ENCODE data around the gene CSNK2A1. TPM values are rescaled to one million over a fixed set of nuclear protein-coding genes. Genes with fewer than 3 reads are reported as not detected.
A peak's percentile ranks its signal among the peaks of the same experiment; 100 is the strongest.

CSNK2A1 gene
- polyA plus RNA-seq, 3 donors, result 31.7 to 55.5 (median 35.2) TPM

- H4K20me1 ChIP-seq (ENCODE audit: insufficient read depth, low read length), result peaks cover 13% of the 10 kb centered on the region
- H3K36me3 ChIP-seq (replicated peaks in 1 of 2; ENCODE audit: control insufficient read depth in 1 of 2, insufficient read depth in 2 of 2, low read length in 2 of 2), result peaks cover 12 to 43% of the 10 kb centered on the region in 2 donors
- H3K27me3 ChIP-seq (ENCODE audit: control insufficient read depth in 2 of 2, insufficient read depth in 2 of 2, low read length in 2 of 2), result no peaks in the 10 kb centered on the region
- H3K9me3 Mint-ChIP-seq, result peaks cover 0 to 18% (median 4%) of the 10 kb centered on the region in 7 donors
- H2AFZ ChIP-seq (ENCODE audit: insufficient read depth, low read depth, low read length, poor library complexity, severe bottlenecking), result no peak overlapping the region
- H3K9ac ChIP-seq (ENCODE audit: insufficient read depth, low read length, poor library complexity, severe bottlenecking), result no peak overlapping the region
- H3K4me1 ChIP-seq (ENCODE audit: control insufficient read depth in 1 of 2, insufficient read depth in 2 of 2, low read length in 2 of 2), result no peaks in the 10 kb centered on the region
- H3K4me2 ChIP-seq (replicated peaks; ENCODE audit: extremely low read depth, low read length, poor library complexity, severe bottlenecking), result no peak overlapping the region
- no peaks in the 10 kb centered on the region for H3K79me2 ChIP-seq (ENCODE audit: insufficient read depth, low read length)
- no peaks in the 10 kb centered on the region for H3K4me1 Mint-ChIP-seq
- peaks cover 26 to 27% of the 10 kb centered on the region in 2 donors for H3K36me3 Mint-ChIP-seq
- H3K27ac ChIP-seq (ENCODE audit: low read depth in 1 of 2, low read length in 2 of 2), result no peak overlapping the region
- peaks cover 0 to 3% (median 0%) of the 10 kb centered on the region in 3 donors for H3K27me3 Mint-ChIP-seq (ENCODE audit: low read depth in 3 of 3)
- no peak for TF ChIP-seq CTCF (IDR thresholded peaks at IDR 0.05)
- no peaks in the 10 kb centered on the region for H3K9me3 ChIP-seq (replicated peaks in 1 of 2; ENCODE audit: control insufficient read depth in 1 of 2, insufficient read depth in 1 of 2, low read length in 2 of 2)
- no peak overlapping the region for H3K4me3 Mint-ChIP-seq
- 100% methylated on average over 1 of the region's 6 CpGs for WGBS (ENCODE audit: insufficient coverage)
- intact Hi-C loops (cut with micrococcal nuclease), result no loop called here
- H3K4me3 ChIP-seq (replicated peaks in 1 of 3; ENCODE audit: low read depth in 2 of 3, low read length in 3 of 3), result no peak overlapping the region
- no peak for DNase-seq
- H3K27ac Mint-ChIP-seq, result peak overlapping the region in 1 of 7 donors; percentile 32
Measured at GRCh38 chr20:475463-476357, 67.9 kb downstream of the CSNK2A1 start.

- Mint-ChIP-seq H3K27me3 (ENCODE audit: low read depth in 3 of 3) (peaks cover 0 to 3% (median 0%) of the 10 kb centered on the region in 3 donors), H3K27ac (no peak overlapping the region), H3K9me3 (peaks cover 6 to 21% (median 12%) of the 10 kb centered on the region in 7 donors), H3K4me1 (no peaks in the 10 kb centered on the region), H3K36me3 (peaks cover 19% of the 10 kb centered on the region in 2 donors), H3K4me3 (no peak overlapping the region)
- Histone ChIP-seq H3K9me3 (replicated peaks in 1 of 2; ENCODE audit: control insufficient read depth in 1 of 2, insufficient read depth in 1 of 2, low read length in 2 of 2) (peaks cover 1 to 8% of the 10 kb centered on the region in 2 donors), H3K27me3 (ENCODE audit: control insufficient read depth in 2 of 2, insufficient read depth in 2 of 2, low read length in 2 of 2) (no peaks in the 10 kb centered on the region), H3K79me2 (ENCODE audit: insufficient read depth, low read length) (no peaks in the 10 kb centered on the region), H4K20me1 (ENCODE audit: insufficient read depth, low read length) (peaks cover 13% of the 10 kb centered on the region), H3K36me3 (replicated peaks in 1 of 2; ENCODE audit: control insufficient read depth in 1 of 2, insufficient read depth in 2 of 2, low read length in 2 of 2) (peaks cover 6 to 33% of the 10 kb centered on the region in 2 donors), H3K4me2 (replicated peaks; ENCODE audit: extremely low read depth, low read length, poor library complexity, severe bottlenecking) (no peak overlapping the region), H3K4me3 (replicated peaks in 1 of 3; ENCODE audit: low read depth in 2 of 3, low read length in 3 of 3) (no peak overlapping the region), H3K4me1 (ENCODE audit: control insufficient read depth in 1 of 2, insufficient read depth in 2 of 2, low read length in 2 of 2) (no peaks in the 10 kb centered on the region), H3K9ac (ENCODE audit: insufficient read depth, low read length, poor library complexity, severe bottlenecking) (no peak overlapping the region), H3K27ac (ENCODE audit: low read depth in 1 of 2, low read length in 2 of 2) (no peak overlapping the region), H2AFZ (ENCODE audit: insufficient read depth, low read depth, low read length, poor library complexity, severe bottlenecking) (no peak overlapping the region)
- DNase-seq, result no peak
- no peak for TF ChIP-seq CTCF (IDR thresholded peaks at IDR 0.05)
- intact Hi-C loops (cut with micrococcal nuclease), result no loop called here
- WGBS (ENCODE audit: insufficient coverage), result no CpG with 5 or more reads among the region's 2 CpGs
Measured at GRCh38 chr20:474581-474980, 69.0 kb downstream of the CSNK2A1 start.
